AG04450 (cell line): ENCODE data around the gene ROPN1. TPM values are rescaled to one million over a fixed set of nuclear protein-coding genes. Genes with fewer than 3 reads are reported as not detected.
"Not testable (repeated sequence)": the region's sequence is repeated elsewhere in the genome, so short reads cannot be mapped to it uniquely, and the experiment has no call there.

Source experiments
- CTCF ChIA-PET: fragments of 300-600, 350-600 bp; formaldehyde crosslinking; extraction: SDS; loops from one replicate; lab custom pipeline; 2022; ENCODE audit warnings: antibody characterized with exemption, inconsistent platforms; lab: Charles Lee
- POLR2A ChIA-PET: fragments of 350-600 bp; formaldehyde crosslinking; extraction: SDS; loops from one replicate; lab custom pipeline; 2021; ENCODE audit warnings: antibody characterized with exemption, inconsistent platforms; lab: Yijun Ruan, JAX
- DNase-seq: peaks from one replicate; pipeline ENCODE4 v3.0.0-alpha.2; 2011; ENCODE audit warnings: low read depth, low spot score
- H3K27ac ChIP-seq: one replicate; pipeline ENCODE4 v1.5.1; 2012; ENCODE audit warnings: low read depth, low read length, control low read depth
- H3K27me3 ChIP-seq: one replicate; pipeline ENCODE4 v1.6.0; 2012; ENCODE audit warnings: low read length; ENCODE audit not compliant: control insufficient read depth, insufficient read depth
- H3K4me3 ChIP-seq: 2 replicates; pipeline ENCODE4 v1.5.1; 2011; ENCODE audit warnings: mild to moderate bottlenecking, low read depth, low read length, control low read depth
- H3K9me3 ChIP-seq: 2 replicates; pipeline ENCODE4 v1.5.1; 2012; ENCODE audit warnings: low read length; ENCODE audit not compliant: control insufficient read depth, insufficient read depth
- CTCF ChIP-seq: IDR thresholded peaks from 2 replicates; pipeline ENCODE4 v1.5.1; 2011; ENCODE audit warnings: low read depth, low read length, control low read depth, inconsistent platforms
- polyA plus RNA-seq: library from polyadenylated mRNA; depleted of rRNA; stranded (reverse); fragments of >200 nt; gene quantifications from 2 replicates; pipeline ENCODE4 v1.2.3, GENCODE V29; 2011

Gene ROPN1
- polyA plus RNA-seq, 1 experiment: 0.29 TPM

GRCh38 chr3:124014366-124014942 is 22.5 kb upstream of the ROPN1 start:
- DNase-seq: no peak
- CTCF ChIA-PET: interaction anchor here (0.6 to 4.9 kb wide), 6 partner anchors 18 to 491 kb away, joined by 3 to 42 read pairs (median 10); partner anchors contain the start of gene KALRN
- H3K9me3 ChIP-seq: no peaks in the 10 kb centered on the region
- POLR2A ChIA-PET: no interaction called here
- H3K4me3 ChIP-seq: no peak overlapping the region
- H3K27ac ChIP-seq: no peak overlapping the region
- TF ChIP-seq CTCF: no peak
- peaks cover 10% of the 10 kb centered on the region for H3K27me3 ChIP-seq

- H3K27me3 ChIP-seq: peaks cover 23% of the 10 kb centered on the region
- CTCF ChIA-PET, H3K27ac ChIP-seq, H3K4me3 ChIP-seq, H3K9me3 ChIP-seq, POLR2A ChIA-PET, DNase-seq: not testable (repeated sequence)
Observed at GRCh38 chr3:124008321-124008720, 16.4 kb upstream of the ROPN1 start.

GRCh38 chr3:124007186-124007585 is 15.3 kb upstream of the ROPN1 start:
- Histone ChIP-seq H3K9me3 (no peaks in the 10 kb centered on the region), H3K4me3 (no peak overlapping the region), H3K27ac (no peak overlapping the region), H3K27me3 (peaks cover 23% of the 10 kb centered on the region)
- CTCF ChIA-PET: interaction anchor here (1.1 kb wide), 1 partner anchor 9 kb away, joined by 3 read pairs; no protein-coding TSS in a partner anchor
- DNase-seq: no peak
- no peak for TF ChIP-seq CTCF
- POLR2A ChIA-PET: no interaction called here

- H3K27me3 ChIP-seq: peaks cover 23% of the 10 kb centered on the region
- H3K4me3 ChIP-seq, H3K27ac ChIP-seq, POLR2A ChIA-PET, DNase-seq, CTCF ChIA-PET, H3K9me3 ChIP-seq: not testable (repeated sequence)
Observed at GRCh38 chr3:124002405-124003079, 10.6 kb upstream of the ROPN1 start.

GRCh38 chr3:124001366-124001765 is 9.4 kb upstream of the ROPN1 start:
- H3K9me3 ChIP-seq, CTCF ChIA-PET, POLR2A ChIA-PET, DNase-seq, H3K4me3 ChIP-seq, H3K27ac ChIP-seq: not testable (repeated sequence)
- peaks cover 24% of the 10 kb centered on the region for H3K27me3 ChIP-seq

- POLR2A ChIA-PET: no interaction called here
- DNase-seq: no peak
- Histone ChIP-seq H3K4me3 (no peak overlapping the region), H3K27me3 (peaks cover 27% of the 10 kb centered on the region), H3K9me3 (no peaks in the 10 kb centered on the region), H3K27ac (no peak overlapping the region)
- CTCF ChIA-PET: no interaction called here
- TF ChIP-seq CTCF: no peak
Observed at GRCh38 chr3:123997543-123997942, 5.6 kb upstream of the ROPN1 start.
